Prostate gland (tissue), 2 donors: ENCODE results near the gene PNRC2. TPM values are rescaled to one million over a fixed set of nuclear protein-coding genes. Genes with fewer than 3 reads are reported as not detected.
A peak's percentile ranks its signal among the peaks of the same experiment; 100 is the strongest.

ENCODE experiments used
- DNase-seq: peaks from one replicate; pipeline ENCODE4 v3.0.0-alpha.2; 2019; ENCODE audit warnings: low spot score
- H3K27ac ChIP-seq, 2 donors: fragments of 200-600 bp; sonication (generic); 2 replicates each; pipeline ENCODE4 v1.5.1; 2017 to 2019
- H3K27me3 ChIP-seq: fragments of 200-600 bp; sonication (generic); replicated peaks from 2 replicates; pipeline ENCODE4 v1.5.1; 2019; ENCODE audit not compliant: insufficient read depth
- H3K36me3 ChIP-seq, 2 donors: fragments of 200-600 bp; sonication (generic); 1 replicate in 1 of 2; 2 replicates in 1 of 2; pipeline versions ENCODE4 v1.5.1 to v1.8.1; 2017 to 2019
- H3K4me1 ChIP-seq: fragments of 200-600 bp; sonication (generic); replicated peaks from 2 replicates; pipeline ENCODE4 v1.5.1; 2019
- H3K4me3 ChIP-seq, 2 donors: fragments of 200-600 bp; sonication (generic); 2 replicates each; pipeline ENCODE4 v1.5.1; 2017 to 2019
- H3K9me3 ChIP-seq: fragments of 200-600 bp; sonication (generic); 2 replicates; pipeline ENCODE4 v1.5.1; 2017
- POLR2A ChIP-seq: fragments of 450-650 bp; IDR thresholded peaks from one replicate; pipeline ENCODE4 v1.6.1; 2016; ENCODE audit warnings: antibody characterized with exemption, mild to moderate bottlenecking
- POLR2AphosphoS5 ChIP-seq: sonication (generic); formaldehyde crosslinking; IDR thresholded peaks from one replicate; pipeline ENCODE4 v1.6.1; 2017; ENCODE audit warnings: antibody characterized with exemption
- WGBS: methylation state at CpG from one replicate; pipeline ENCODE4 v1.1.5; 2018; 5-methylcytosine and 5-hydroxymethylcytosine counted together
- intact Hi-C: fragments of 100-400 bp; cut with DNase I; formaldehyde crosslinking; loops from one replicate; pipeline ENCODE4 v1.14.2; 2022
- total RNA-seq, 2 donors: library from RNA; depleted of rRNA; stranded (reverse); fragments of >200 nt; gene quantifications; one replicate each; pipeline ENCODE4 v1.1.0, GENCODE V29; 2016
- TF ChIP-seq, protein P1 (sequence below), 4 experiments: fragments of 200-600 bp in 2 of 4; fragments of 450-650 bp in 2 of 4; sonication (generic) in 2 of 4; IDR thresholded peaks; 1 replicate in 3 of 4; 2 replicates in 1 of 4; pipeline ENCODE4 v1.5.1; 2016 to 2019; ENCODE audit warnings: antibody characterized with exemption in 4 of 4, mild to moderate bottlenecking in 2 of 4, moderate library complexity in 2 of 4

Gene PNRC2
- total RNA-seq, 2 donors from 2014 or later = 86.6 to 117 TPM

DNA sequence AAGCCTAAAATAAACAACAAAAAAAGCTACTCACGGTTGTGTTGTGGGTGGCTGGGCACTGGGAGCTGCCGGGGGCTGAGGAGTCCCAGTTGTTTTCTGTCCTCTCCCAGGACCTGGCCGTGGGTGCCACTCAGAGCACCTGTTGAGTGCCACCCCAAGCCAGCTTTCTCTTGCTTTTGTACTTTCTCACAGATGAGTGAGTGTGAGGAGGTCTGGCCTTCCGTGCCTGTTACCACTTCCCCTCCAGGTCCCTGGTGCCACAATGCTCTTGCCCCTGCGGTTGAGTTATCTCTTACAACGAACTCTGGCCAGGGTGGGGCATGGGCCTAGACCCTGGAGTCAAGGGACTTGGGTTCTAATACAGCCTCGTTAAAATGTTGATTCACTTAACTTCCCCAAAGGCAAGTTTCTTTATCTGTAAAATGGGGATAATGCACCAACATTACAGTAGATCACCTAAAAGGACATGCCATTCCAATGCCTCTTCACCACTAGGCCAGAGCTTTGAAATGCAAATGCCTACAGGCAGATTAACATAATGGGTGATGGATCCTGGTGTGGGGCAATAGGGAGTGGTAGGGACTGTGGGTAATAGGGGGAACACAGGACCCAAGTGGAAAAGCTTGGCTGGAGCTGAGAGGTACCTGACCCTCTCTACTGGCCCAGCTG lies 46.3 kb upstream of the PNRC2 start, which contains the start of gene CNR2:
Gene CNR2 (minus strand): TSS at position 151 of the 669 bp plus-strand sequence. CDS start 37,745 bp downstream, outside the sequence.
- Histone ChIP-seq H3K36me3 (no peaks in the 10 kb centered on the region), H3K4me1 (no peaks in the 10 kb centered on the region), H3K27me3 (no peaks in the 10 kb centered on the region), H3K27ac (no peak within 1 kb of the TSS), H3K9me3 (no peaks in the 10 kb centered on the region), H3K4me3 (no peak within 1 kb of the TSS)
- TF ChIP-seq, protein P1, sequence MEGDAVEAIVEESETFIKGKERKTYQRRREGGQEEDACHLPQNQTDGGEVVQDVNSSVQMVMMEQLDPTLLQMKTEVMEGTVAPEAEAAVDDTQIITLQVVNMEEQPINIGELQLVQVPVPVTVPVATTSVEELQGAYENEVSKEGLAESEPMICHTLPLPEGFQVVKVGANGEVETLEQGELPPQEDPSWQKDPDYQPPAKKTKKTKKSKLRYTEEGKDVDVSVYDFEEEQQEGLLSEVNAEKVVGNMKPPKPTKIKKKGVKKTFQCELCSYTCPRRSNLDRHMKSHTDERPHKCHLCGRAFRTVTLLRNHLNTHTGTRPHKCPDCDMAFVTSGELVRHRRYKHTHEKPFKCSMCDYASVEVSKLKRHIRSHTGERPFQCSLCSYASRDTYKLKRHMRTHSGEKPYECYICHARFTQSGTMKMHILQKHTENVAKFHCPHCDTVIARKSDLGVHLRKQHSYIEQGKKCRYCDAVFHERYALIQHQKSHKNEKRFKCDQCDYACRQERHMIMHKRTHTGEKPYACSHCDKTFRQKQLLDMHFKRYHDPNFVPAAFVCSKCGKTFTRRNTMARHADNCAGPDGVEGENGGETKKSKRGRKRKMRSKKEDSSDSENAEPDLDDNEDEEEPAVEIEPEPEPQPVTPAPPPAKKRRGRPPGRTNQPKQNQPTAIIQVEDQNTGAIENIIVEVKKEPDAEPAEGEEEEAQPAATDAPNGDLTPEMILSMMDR (IDR thresholded peaks at IDR 0.05) = no peak
- TF ChIP-seq POLR2A (no peak), POLR2AphosphoS5 (no peak)
- intact Hi-C loops = no loop called here
- WGBS = 65% methylated on average over 7 of the region's 7 CpGs
- no peak for DNase-seq

DNA sequence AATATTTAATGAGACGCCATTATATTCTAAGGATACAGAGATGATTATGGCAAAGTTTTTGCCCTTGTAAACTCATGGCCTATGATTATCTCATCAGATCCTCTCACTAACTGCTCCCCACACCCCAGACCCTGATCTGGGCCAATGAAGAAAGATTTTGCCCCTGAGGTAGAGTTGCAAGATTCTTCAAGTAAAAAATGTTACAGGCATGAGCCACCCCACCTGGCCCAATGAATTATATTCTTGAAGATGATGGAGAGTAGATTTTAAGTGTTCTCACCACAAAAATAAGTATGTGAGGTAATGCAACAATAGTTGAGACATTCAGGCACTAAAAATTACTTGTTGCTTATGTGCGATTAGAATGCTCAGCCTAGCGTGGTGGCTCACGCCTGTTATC lies 44.7 kb upstream of the PNRC2 start:
- TF ChIP-seq, protein P1 (IDR thresholded peaks at IDR 0.05) = no peak
- TF ChIP-seq POLR2AphosphoS5 = no peak
- TF ChIP-seq POLR2A = no peak
- no peaks in the 10 kb centered on the region for H3K27me3 ChIP-seq
- H3K36me3 ChIP-seq = no peaks in the 10 kb centered on the region
- H3K27ac ChIP-seq = no peak overlapping the region
- no peak overlapping the region for H3K4me3 ChIP-seq
- WGBS = 96% methylated on average over 4 of the region's 4 CpGs
- H3K9me3 ChIP-seq = no peaks in the 10 kb centered on the region
- DNase-seq = no peak
- intact Hi-C loops = loop anchor here (5.0 kb wide), 1 partner anchor 143 kb away; no protein-coding TSS in a partner anchor
- no peaks in the 10 kb centered on the region for H3K4me1 ChIP-seq

DNA sequence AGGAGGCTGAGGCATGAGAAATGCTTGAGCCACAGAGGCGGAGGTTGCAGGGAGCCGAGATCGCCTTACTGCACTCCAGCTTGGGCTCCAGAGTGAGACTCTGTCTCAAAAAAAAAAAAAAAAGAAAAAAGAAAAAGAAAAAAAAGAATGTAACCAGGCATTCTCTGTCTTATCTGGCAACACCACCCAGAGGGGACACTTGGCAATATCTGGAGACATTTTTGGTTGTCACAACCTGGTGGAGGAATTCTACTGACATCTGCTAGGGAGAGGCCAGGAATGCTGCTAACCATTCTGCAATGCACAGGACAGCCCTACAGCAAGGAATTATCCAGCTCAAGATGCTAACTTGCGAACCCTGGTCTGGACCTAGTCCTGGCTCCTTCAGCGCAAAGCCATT lies 44.2 kb upstream of the PNRC2 start:
- 96% methylated on average over 5 of the region's 5 CpGs for WGBS
- Histone ChIP-seq H3K4me1 (no peaks in the 10 kb centered on the region), H3K4me3 (no peak overlapping the region), H3K9me3 (no peaks in the 10 kb centered on the region), H3K36me3 (no peaks in the 10 kb centered on the region), H3K27me3 (no peaks in the 10 kb centered on the region), H3K27ac (no peak overlapping the region)
- DNase-seq = no peak
- intact Hi-C loops = loop anchor here (5.0 kb wide), 1 partner anchor 143 kb away; no protein-coding TSS in a partner anchor
- TF ChIP-seq POLR2AphosphoS5 (no peak), POLR2A (no peak)
- TF ChIP-seq, protein P1 (IDR thresholded peaks at IDR 0.05) = no peak

DNA sequence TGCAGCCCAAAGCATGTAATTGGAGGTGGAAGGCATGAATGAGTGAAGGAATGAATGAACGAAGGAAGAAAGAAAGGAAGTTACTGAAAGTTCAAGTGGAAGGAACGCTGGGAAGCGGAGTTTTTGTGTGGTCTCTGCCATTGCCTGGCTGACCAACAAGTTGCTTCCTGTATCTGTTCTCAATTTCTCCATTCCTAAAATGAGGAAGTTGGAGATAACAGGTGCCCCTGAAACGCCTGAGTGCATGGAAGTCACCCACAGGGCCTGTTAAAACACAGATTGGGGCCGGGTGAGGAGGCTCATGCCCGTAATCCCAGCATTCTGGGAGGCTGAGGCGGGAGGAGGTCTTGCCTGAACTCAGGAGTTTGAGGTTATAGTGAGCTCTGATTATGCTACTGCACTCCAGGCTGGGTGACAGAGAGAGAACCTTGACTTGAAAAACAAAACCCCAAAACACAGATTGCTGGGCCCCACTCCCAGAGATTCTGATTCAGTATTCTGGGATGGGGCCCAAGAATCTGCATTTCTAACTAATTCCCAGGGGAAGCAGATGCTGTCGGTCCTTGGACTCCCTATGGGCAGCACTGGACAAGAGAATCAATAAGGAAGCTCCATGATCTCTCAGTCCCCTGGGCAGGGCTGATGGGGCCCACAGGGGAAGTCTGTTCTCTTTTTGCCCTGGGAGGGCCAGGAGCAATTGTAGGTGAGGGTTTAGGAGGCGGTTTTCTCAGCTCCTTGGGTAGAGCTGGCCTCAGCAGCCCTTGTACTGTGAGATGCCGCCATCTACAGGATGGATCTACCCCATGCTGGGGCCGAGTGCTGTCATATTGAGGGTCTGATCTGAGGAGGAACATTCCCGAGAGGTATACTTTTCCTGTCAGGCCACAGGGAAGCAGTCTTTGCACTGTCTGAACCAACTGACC lies 43.2 kb upstream of the PNRC2 start:
- TF ChIP-seq, protein P1 (IDR thresholded peaks at IDR 0.05) = peak in 2 of 4 experiments; percentile 43 to 70
- no peak for TF ChIP-seq POLR2AphosphoS5
- TF ChIP-seq POLR2A = no peak
- no peak overlapping the region for H3K4me3 ChIP-seq
- peak; percentile 21 for DNase-seq
- H3K27ac ChIP-seq = no peak overlapping the region
- no peaks in the 10 kb centered on the region for H3K36me3 ChIP-seq
- 49% methylated on average over 12 of the region's 12 CpGs for WGBS
- H3K27me3 ChIP-seq = no peaks in the 10 kb centered on the region
- H3K4me1 ChIP-seq = no peaks in the 10 kb centered on the region
- intact Hi-C loops = loop anchor here (5.0 kb wide), 1 partner anchor 144 kb away; no protein-coding TSS in a partner anchor
- no peaks in the 10 kb centered on the region for H3K9me3 ChIP-seq
